Inflammatory macrophage treated with lipopolysaccharide for 4 hours (primary cell): Measurements from ENCODE around the gene SP140.
"Not testable (repeated sequence)": the region's sequence is repeated elsewhere in the genome, so short reads cannot be mapped to it uniquely, and the experiment has no call there.

Experiments
- DNase-seq: peaks from one replicate; pipeline ENCODE4 v3.0.0-alpha.2; 2020

The SP140 gene

GRCh38 chr2:230295192-230295591, 69.7 kb downstream of the SP140 start:
- DNase-seq = no peak

- DNase-seq = no peak
These were observed 71.4 kb downstream of the SP140 start for GRCh38 chr2:230296917-230297316.

GRCh38 chr2:230299618-230300017, 74.1 kb downstream of the SP140 start:
- no peak for DNase-seq

- DNase-seq = no peak
These were observed 80.1 kb downstream of the SP140 start for GRCh38 chr2:230305416-230306275.

GRCh38 chr2:230306474-230306873, 80.9 kb downstream of the SP140 start:
- no peak for DNase-seq

GRCh38 chr2:230307485-230307884, 81.9 kb downstream of the SP140 start:
- DNase-seq = no peak

- DNase-seq = no peak
These were observed 83.0 kb downstream of the SP140 start for GRCh38 chr2:230308402-230309000.

GRCh38 chr2:230310792-230311191, 85.3 kb downstream of the SP140 start:
- not testable (repeated sequence) for DNase-seq

- not testable (repeated sequence) for DNase-seq
These were observed 86.1 kb downstream of the SP140 start for GRCh38 chr2:230311634-230312033.

- DNase-seq = no peak
These were observed 87.1 kb downstream of the SP140 start for GRCh38 chr2:230312638-230313037.

GRCh38 chr2:230317366-230317765, 91.8 kb downstream of the SP140 start:
- DNase-seq = no peak

GRCh38 chr2:230318190-230319121, 92.9 kb downstream of the SP140 start:
- DNase-seq = peak; percentile 11

- DNase-seq = peak; percentile 7
These were observed 93.8 kb downstream of the SP140 start for GRCh38 chr2:230319211-230319862.

GRCh38 chr2:230321031-230321430, 95.5 kb downstream of the SP140 start:
- DNase-seq = no peak

- no peak for DNase-seq
These were observed 97.2 kb downstream of the SP140 start for GRCh38 chr2:230322561-230323384.

GRCh38 chr2:230323385-230324106, 98.0 kb downstream of the SP140 start:
- no peak for DNase-seq

- DNase-seq = no peak
These were observed 99.0 kb downstream of the SP140 start for GRCh38 chr2:230324503-230324902.

GRCh38 chr2:230325316-230326243, 100.0 kb downstream of the SP140 start:
- DNase-seq = no peak

- DNase-seq = peak; percentile 92
These were observed 101.2 kb downstream of the SP140 start, which contains the start of gene SP140L for GRCh38 chr2:230326453-230327417. Gene SP140L, plus strand, starts transcription at chr2:230327193. Its CDS starts 77 bp downstream, at chr2:230327270.
